Calu3 (cell line): ENCODE results near the gene NLRP12. TPM values are rescaled to one million over a fixed set of nuclear protein-coding genes. Genes with fewer than 3 reads are reported as not detected.
"Not testable (repeated sequence)": the region's sequence is repeated elsewhere in the genome, so short reads cannot be mapped to it uniquely, and the experiment has no call there.

ENCODE experiments used
- BruUV-seq: library from RNA; stranded (reverse); fragments of 400-500 nt; replicated peaks from 2 replicates; lab custom pipeline; 2021; lab: Mats Ljungman, UMichigan
- CTCF ChIA-PET: fragments of 300-600 bp; sonication (Branson Sonifier 250); formaldehyde crosslinking; loops from one replicate; lab custom pipeline; 2022; ENCODE audit warnings: antibody characterized with exemption; lab: Charles Lee
- DNase-seq: peaks from one replicate; pipeline ENCODE4 v3.0.0; 2022
- H3K27ac Mint-ChIP-seq: one replicate; pipeline ENCODE4 v1.8.0; 2022; ENCODE audit warnings: mixed read lengths; ENCODE audit not compliant: unreplicated experiment
- H3K27me3 Mint-ChIP-seq: one replicate; pipeline ENCODE4 v1.8.0; 2022; ENCODE audit warnings: mixed read lengths; ENCODE audit not compliant: unreplicated experiment
- H3K36me3 Mint-ChIP-seq: one replicate; pipeline ENCODE4 v1.8.0; 2022; ENCODE audit warnings: mild to moderate bottlenecking, moderate library complexity, mixed read lengths; ENCODE audit not compliant: insufficient read depth, unreplicated experiment
- H3K4me1 Mint-ChIP-seq: one replicate; pipeline ENCODE4 v1.8.0; 2022; ENCODE audit warnings: mild to moderate bottlenecking, low read depth, mixed read lengths; ENCODE audit not compliant: unreplicated experiment
- H3K4me3 Mint-ChIP-seq: one replicate; pipeline ENCODE4 v1.8.0; 2022; ENCODE audit warnings: mild to moderate bottlenecking, low read depth, moderate library complexity, mixed read lengths; ENCODE audit not compliant: unreplicated experiment
- H3K9me3 Mint-ChIP-seq: one replicate; pipeline ENCODE4 v1.8.0; 2022; ENCODE audit warnings: low read depth, mixed read lengths; ENCODE audit not compliant: unreplicated experiment
- CTCF ChIP-seq: fragments of 200-600 bp; IDR thresholded peaks from one replicate; pipeline ENCODE4 v1.8.0; 2022; ENCODE audit warnings: antibody characterized with exemption; ENCODE audit not compliant: unreplicated experiment
- intact Hi-C: fragments of 100-400 bp; cut with micrococcal nuclease; formaldehyde crosslinking; loops from one replicate; pipeline ENCODE4 v1.10.0; 2022; ENCODE audit not compliant: unreplicated experiment
- microRNA-seq: library from miRNA; unstranded; fragments of <30 nt; microRNA quantifications from one replicate; pipeline ENCODE4 v1.2.0, GENCODE V29; 2022
- total RNA-seq: library from RNA; stranded (reverse); gene quantifications from 2 replicates; pipeline ENCODE4 v1.2.3, GENCODE V29; 2022

Gene NLRP12
- total RNA-seq, 1 experiment from 2014 or later = not detected

DNA sequence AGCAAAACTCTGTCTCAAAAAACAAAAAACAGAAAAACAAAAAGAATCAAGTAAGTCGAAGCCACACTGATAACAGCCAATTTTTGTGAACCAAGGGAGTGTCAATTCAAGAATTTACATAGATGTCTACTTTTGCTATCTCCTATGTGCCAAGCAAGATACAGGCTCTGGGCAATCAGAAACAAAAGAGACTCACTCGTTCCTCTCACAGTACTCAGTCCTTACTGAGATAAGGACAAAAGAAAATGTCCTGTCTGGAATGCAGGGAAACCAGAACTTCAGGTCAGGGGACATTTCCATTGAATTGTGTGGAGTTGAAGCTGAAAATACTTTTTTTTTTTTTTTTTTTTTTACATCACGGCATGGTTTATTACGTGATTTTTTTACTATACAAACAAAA, 53.0 kb downstream of the NLRP12 start:
- DNase-seq = peak; percentile 65
- H3K27me3 Mint-ChIP-seq = peaks cover 25% of the 10 kb centered on the region
- no peak for TF ChIP-seq CTCF
- no TSS peak for BruUV-seq
- H3K4me1 Mint-ChIP-seq = peaks cover 8% of the 10 kb centered on the region
- CTCF ChIA-PET = interaction anchor here (0.7 kb wide), 1 partner anchor 209 kb away, joined by 3 read pairs; no protein-coding TSS in a partner anchor
- H3K36me3 Mint-ChIP-seq = peaks cover 4% of the 10 kb centered on the region
- H3K9me3 Mint-ChIP-seq = peaks cover 5% of the 10 kb centered on the region
- intact Hi-C loops = no loop called here
- H3K27ac Mint-ChIP-seq = no peak overlapping the region
- no peak overlapping the region for H3K4me3 Mint-ChIP-seq

DNA sequence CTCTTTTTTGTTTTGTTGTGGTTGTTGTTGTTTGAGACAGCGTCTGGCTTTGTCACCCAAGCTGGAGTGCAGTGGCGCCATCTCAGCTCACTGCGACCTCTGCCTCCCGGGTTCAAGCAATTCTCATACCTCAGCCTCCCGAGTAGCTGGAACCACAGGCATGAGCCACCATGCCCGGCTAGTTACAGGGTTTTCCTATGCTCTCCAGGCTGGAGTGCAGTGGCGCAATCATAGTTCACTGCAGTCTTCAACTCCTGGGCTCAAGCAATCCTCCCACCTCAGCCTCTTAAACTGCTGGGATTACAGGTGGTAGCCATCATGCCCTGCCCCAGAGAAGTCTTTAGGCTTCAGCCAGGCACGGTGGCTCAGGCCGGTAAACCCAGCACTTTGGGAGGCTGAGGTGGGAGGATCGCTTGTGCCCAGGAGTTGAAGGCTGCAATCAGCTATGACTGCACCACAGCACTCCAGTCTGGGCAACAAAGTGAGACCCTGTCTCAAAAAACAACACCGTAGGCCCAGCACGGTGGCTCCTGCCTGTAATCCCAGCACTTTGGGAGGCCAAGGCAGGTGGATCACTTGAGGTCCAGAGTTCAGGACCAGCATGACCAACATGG, 54.3 kb downstream of the NLRP12 start:
- DNase-seq, H3K36me3 Mint-ChIP-seq, H3K4me3 Mint-ChIP-seq, CTCF ChIA-PET, H3K4me1 Mint-ChIP-seq, intact Hi-C loops, BruUV-seq, H3K27ac Mint-ChIP-seq, H3K9me3 Mint-ChIP-seq: not testable (repeated sequence)
- H3K27me3 Mint-ChIP-seq = peaks cover 17% of the 10 kb centered on the region

- BruUV-seq = no TSS peak
- intact Hi-C loops = no loop called here
- H3K36me3 Mint-ChIP-seq = peaks cover 4% of the 10 kb centered on the region
- H3K9me3 Mint-ChIP-seq = peaks cover 9% of the 10 kb centered on the region
- no peak overlapping the region for H3K27ac Mint-ChIP-seq
- H3K4me3 Mint-ChIP-seq = no peak overlapping the region
- TF ChIP-seq CTCF = no peak
- CTCF ChIA-PET = no interaction called here
- H3K4me1 Mint-ChIP-seq = peaks cover 8% of the 10 kb centered on the region
- no peak for DNase-seq
- peaks cover 3% of the 10 kb centered on the region for H3K27me3 Mint-ChIP-seq
These were observed 55.7 kb downstream of the NLRP12 start for GRCh38 chr19:53768401-53768800.

- H3K36me3 Mint-ChIP-seq, CTCF ChIA-PET, H3K9me3 Mint-ChIP-seq, H3K27ac Mint-ChIP-seq, DNase-seq, BruUV-seq, H3K27me3 Mint-ChIP-seq, H3K4me1 Mint-ChIP-seq, H3K4me3 Mint-ChIP-seq, intact Hi-C loops: not testable (repeated sequence)
These were observed 65.1 kb downstream of the NLRP12 start for GRCh38 chr19:53758991-53759390.

Small RNA genes within 50 kb of the gene (microRNA-seq; reads per million reads assigned to microRNA genes)
- gene MIR1283-2 (not detected), gene MIR371A (not detected), gene MIR372 (398 reads per million, percentile 76 among the genes with 10 or more reads in this experiment), gene MIR373 (56.3 reads per million, percentile 57 among the genes with 10 or more reads in this experiment), gene MIR516A1 (not detected), gene MIR516A2 (not detected), gene MIR519A1 (not detected), gene MIR521-1 (not detected), gene MIR522 (not detected), gene MIR527 (not detected)

Other genes with a start within 250 kb of the NLRP12 start
- gene DPRX, start 192.3 kb downstream of the NLRP12 start, total RNA-seq = not detected in 2 replicates
- gene MYADM, start 43.6 kb upstream of the NLRP12 start, total RNA-seq = 366 and 464 TPM in 2 replicates
- gene PRKCG, start 57.9 kb upstream of the NLRP12 start, total RNA-seq = 45.4 and 59.6 TPM in 2 replicates
- not detected in 2 replicates for gene CACNG7, start 85.0 kb upstream of the NLRP12 start, total RNA-seq
- gene CACNG8, start 138.6 kb upstream of the NLRP12 start, total RNA-seq = 13.4 and 19.0 TPM in 2 replicates
- 137 and 144 TPM in 2 replicates for gene CACNG6, start 167.3 kb upstream of the NLRP12 start, total RNA-seq
- gene VSTM1, start 239.6 kb upstream of the NLRP12 start, total RNA-seq = not detected in 2 replicates